Glutamatergic neuron (in vitro differentiated cells): ENCODE data around the gene BCAN. TPM values are rescaled to one million over a fixed set of nuclear protein-coding genes. Genes with fewer than 3 reads are reported as not detected.

Source experiments
- DNase-seq: peaks from one replicate; pipeline ENCODE4 v3.0.0; 2022
- H3K27ac Mint-ChIP-seq: one replicate; pipeline ENCODE4 v1.8.0; 2020; ENCODE audit warnings: mild to moderate bottlenecking, mixed read lengths, inconsistent platforms; ENCODE audit not compliant: unreplicated experiment
- H3K27me3 Mint-ChIP-seq: one replicate; pipeline ENCODE4 v1.8.0; 2020; ENCODE audit warnings: mild to moderate bottlenecking, moderate library complexity, mixed read lengths, inconsistent platforms; ENCODE audit not compliant: unreplicated experiment
- H3K36me3 Mint-ChIP-seq: one replicate; pipeline ENCODE4 v1.8.0; 2020; ENCODE audit warnings: mild to moderate bottlenecking, mixed read lengths, inconsistent platforms; ENCODE audit not compliant: unreplicated experiment
- H3K4me1 Mint-ChIP-seq: one replicate; pipeline ENCODE4 v1.8.0; 2020; ENCODE audit warnings: mild to moderate bottlenecking, low read depth, mixed read lengths, inconsistent platforms; ENCODE audit not compliant: unreplicated experiment
- H3K4me3 Mint-ChIP-seq: one replicate; pipeline ENCODE4 v1.8.0; 2020; ENCODE audit warnings: mild to moderate bottlenecking, mixed read lengths, inconsistent platforms; ENCODE audit not compliant: unreplicated experiment
- H3K9me3 Mint-ChIP-seq: one replicate; pipeline ENCODE4 v1.8.0; 2020; ENCODE audit warnings: mild to moderate bottlenecking, moderate library complexity, mixed read lengths, inconsistent platforms; ENCODE audit not compliant: unreplicated experiment
- CTCF ChIP-seq: fragments of 200-600 bp; sonication (generic); IDR thresholded peaks from one replicate; pipeline ENCODE4 v1.5.0; 2021; ENCODE audit not compliant: partially characterized antibody, unreplicated experiment
- total RNA-seq: library from RNA; stranded (reverse); fragmentation: NEBNext Ultra II Directional; extraction: Animal tissue kit (Norgen Biotek cat#: 25700); gene quantifications from one replicate; pipeline ENCODE4 v1.2.1, GENCODE V29; 2021; ENCODE audit not compliant: unreplicated experiment

The BCAN gene
- total RNA-seq, 1 donor from 2014 or later = 10.3 TPM

DNA sequence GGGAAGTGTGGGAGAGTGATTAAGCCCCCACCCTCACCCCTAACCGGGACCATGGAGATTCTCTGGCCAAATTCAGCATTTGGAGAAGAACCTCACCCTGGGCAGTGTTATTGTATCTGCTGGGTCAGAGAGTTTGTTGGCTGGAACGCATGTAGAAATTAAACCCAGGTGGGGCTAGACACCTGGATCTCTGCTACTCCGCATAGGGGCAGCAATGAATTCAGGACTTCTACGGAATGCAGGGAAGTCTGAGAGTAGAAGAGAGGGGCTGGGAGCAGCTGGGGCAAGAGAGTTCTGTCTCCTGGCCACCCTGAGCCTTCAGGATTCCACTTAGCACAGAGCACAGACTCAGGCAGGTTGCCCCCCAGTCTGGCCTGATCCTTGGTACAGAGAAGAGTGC is 67.1 kb downstream of the BCAN start:
- Mint-ChIP-seq H3K4me1 (peaks cover 18% of the 10 kb centered on the region), H3K4me3 (no peak overlapping the region), H3K27ac (no peak overlapping the region)

More for the DNA sequence above, 67.1 kb downstream of the BCAN start:
- no peak for TF ChIP-seq CTCF
- Mint-ChIP-seq H3K27me3 (peaks cover 13% of the 10 kb centered on the region), H3K9me3 (no peaks in the 10 kb centered on the region), H3K36me3 (no peaks in the 10 kb centered on the region)
- DNase-seq = no peak

Other genes with a start within 250 kb of the BCAN start
- 50.0 TPM for gene MEF2D, start 141.3 kb upstream of the BCAN start, total RNA-seq
- 6.1 TPM for gene IQGAP3, start 69.6 kb upstream of the BCAN start, total RNA-seq
- not detected for gene TTC24, start 62.4 kb upstream of the BCAN start, total RNA-seq
- 44.5 TPM for gene NAXE, start 50.3 kb upstream of the BCAN start, total RNA-seq
- gene GPATCH4, start 40.6 kb upstream of the BCAN start, total RNA-seq = 13.2 TPM
- 0.71 TPM for gene HAPLN2, start 22.7 kb upstream of the BCAN start, total RNA-seq
- 375 TPM for gene NES, start 35.3 kb downstream of the BCAN start, total RNA-seq
- gene CRABP2, start 63.5 kb downstream of the BCAN start, total RNA-seq = 2.4 TPM
- 27.1 TPM for gene METTL25B, start 86.4 kb downstream of the BCAN start, total RNA-seq
- gene ISG20L2, start 86.6 kb downstream of the BCAN start, total RNA-seq = 32.6 TPM
- gene MRPL24, start 99.0 kb downstream of the BCAN start, total RNA-seq = 25.1 TPM
- 147 TPM for gene HDGF, start 109.6 kb downstream of the BCAN start, total RNA-seq
- 88.8 TPM for gene PRCC, start 125.4 kb downstream of the BCAN start, total RNA-seq
- 0.86 TPM for gene SH2D2A, start 174.7 kb downstream of the BCAN start, total RNA-seq
- gene INSRR, start 217.0 kb downstream of the BCAN start, total RNA-seq = 6.9 TPM
- gene NTRK1, start 218.7 kb downstream of the BCAN start, total RNA-seq = 296 TPM